Osteoblast (primary cell): Measurements from ENCODE around the gene TARBP1. TPM values are rescaled to one million over a fixed set of nuclear protein-coding genes. Genes with fewer than 3 reads are reported as not detected.
A peak's percentile ranks its signal among the peaks of the same experiment; 100 is the strongest.

ENCODE experiments used
- DNase-seq: peaks from one replicate; pipeline ENCODE4 v3.0.0; 2011; ENCODE audit warnings: low spot score, mixed read lengths; ENCODE audit not compliant: insufficient read length; ENCODE audit errors: missing footprints
- H2AFZ ChIP-seq: 2 replicates; pipeline ENCODE4 v1.6.0; 2011; ENCODE audit warnings: mild to moderate bottlenecking, low read length
- H3K27ac ChIP-seq: 2 replicates; pipeline ENCODE4 v1.5.1; 2011; ENCODE audit warnings: mild to moderate bottlenecking, low read depth, low read length, moderate library complexity
- H3K27me3 ChIP-seq: 2 replicates; pipeline ENCODE4 v1.6.0; 2012; ENCODE audit warnings: mild to moderate bottlenecking, control low read depth, inconsistent platforms, low read length, moderate library complexity; ENCODE audit not compliant: insufficient read depth
- H3K36me3 ChIP-seq: 2 replicates; pipeline ENCODE4 v1.5.1; 2011; ENCODE audit warnings: mild to moderate bottlenecking, low read length, control low read depth, moderate library complexity; ENCODE audit not compliant: insufficient read depth
- H3K4me1 ChIP-seq: 2 replicates; pipeline ENCODE4 v1.5.1; 2011; ENCODE audit warnings: mild to moderate bottlenecking, low read length, control low read depth, moderate library complexity; ENCODE audit not compliant: insufficient read depth
- H3K4me2 ChIP-seq: 2 replicates; pipeline ENCODE4 v1.6.0; 2011; ENCODE audit warnings: mild to moderate bottlenecking, low read length; ENCODE audit not compliant: insufficient read depth
- H3K4me3 ChIP-seq: fragments of 200-600 bp; sonication (generic); 3 replicates; pipeline ENCODE4 v1.5.1; 2012; ENCODE audit warnings: mild to moderate bottlenecking, low read length, inconsistent platforms; ENCODE audit not compliant: insufficient read depth
- H3K79me2 ChIP-seq: 2 replicates; pipeline ENCODE4 v1.6.0; 2012; ENCODE audit warnings: mild to moderate bottlenecking, low read length, control low read depth, inconsistent platforms; ENCODE audit not compliant: insufficient read depth
- H3K9me3 ChIP-seq: 2 replicates; pipeline ENCODE4 v1.5.1; 2011; ENCODE audit warnings: low read depth, low read length, control low read depth
- H4K20me1 ChIP-seq: 2 replicates; pipeline ENCODE4 v1.6.0; 2012; ENCODE audit warnings: mild to moderate bottlenecking, low read length, control low read depth; ENCODE audit not compliant: insufficient read depth
- total RNA-seq: library from RNA; depleted of rRNA; stranded (reverse); fragments of >200 nt; gene quantifications from 2 replicates; pipeline ENCODE4 v1.2.3, GENCODE V29; 2012
- TF ChIP-seq, protein P1 (sequence below): IDR thresholded peaks from 2 replicates; pipeline ENCODE4 v1.5.1; 2011; ENCODE audit warnings: mild to moderate bottlenecking, low read depth, low read length, moderate library complexity; ENCODE audit errors: extremely low read depth

The TARBP1 gene
- total RNA-seq, 1 donor = 29.7 TPM

DNA sequence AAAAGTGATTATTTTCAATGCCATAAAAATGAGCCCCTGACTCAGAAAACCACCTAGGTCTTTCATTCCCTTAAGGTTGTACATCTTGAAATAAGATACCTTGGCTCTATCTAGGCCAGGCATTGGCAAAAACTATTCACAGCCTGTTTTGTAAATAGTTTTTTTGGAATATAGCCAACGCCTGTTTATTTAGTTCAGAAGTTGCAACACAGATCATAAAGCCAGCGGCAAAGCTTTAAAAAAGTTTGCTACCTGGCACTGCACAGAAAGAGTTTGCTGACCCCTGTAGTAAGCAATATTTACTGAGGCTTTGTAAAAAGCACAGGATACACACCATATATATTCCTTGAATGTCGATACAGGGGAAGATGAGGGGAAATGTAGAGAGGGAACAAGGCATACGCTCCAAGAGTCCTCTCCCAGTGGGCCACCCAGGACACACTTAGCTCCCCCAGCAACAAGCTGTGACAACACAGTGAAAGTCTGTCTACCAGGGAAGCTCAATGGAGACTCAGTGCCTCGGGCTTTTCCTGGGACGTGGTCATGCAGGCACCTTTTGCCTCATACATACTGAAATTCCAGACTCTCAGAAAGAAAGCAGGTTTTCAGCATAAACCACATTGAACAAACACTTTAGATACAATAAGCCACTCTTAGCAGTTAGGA, 20.5 kb downstream of the TARBP1 start:
- DNase-seq = no peak
- no peak overlapping the region for H3K4me3 ChIP-seq
- no peak overlapping the region for H3K27ac ChIP-seq
- H4K20me1 ChIP-seq = no peaks in the 10 kb centered on the region
- H3K36me3 ChIP-seq = peaks cover 21% of the 10 kb centered on the region
- H2AFZ ChIP-seq = peak overlapping the region; percentile 57
- no peaks in the 10 kb centered on the region for H3K27me3 ChIP-seq
- no peaks in the 10 kb centered on the region for H3K79me2 ChIP-seq
- H3K9me3 ChIP-seq = no peaks in the 10 kb centered on the region
- no peak overlapping the region for H3K4me2 ChIP-seq
- TF ChIP-seq, protein P1, sequence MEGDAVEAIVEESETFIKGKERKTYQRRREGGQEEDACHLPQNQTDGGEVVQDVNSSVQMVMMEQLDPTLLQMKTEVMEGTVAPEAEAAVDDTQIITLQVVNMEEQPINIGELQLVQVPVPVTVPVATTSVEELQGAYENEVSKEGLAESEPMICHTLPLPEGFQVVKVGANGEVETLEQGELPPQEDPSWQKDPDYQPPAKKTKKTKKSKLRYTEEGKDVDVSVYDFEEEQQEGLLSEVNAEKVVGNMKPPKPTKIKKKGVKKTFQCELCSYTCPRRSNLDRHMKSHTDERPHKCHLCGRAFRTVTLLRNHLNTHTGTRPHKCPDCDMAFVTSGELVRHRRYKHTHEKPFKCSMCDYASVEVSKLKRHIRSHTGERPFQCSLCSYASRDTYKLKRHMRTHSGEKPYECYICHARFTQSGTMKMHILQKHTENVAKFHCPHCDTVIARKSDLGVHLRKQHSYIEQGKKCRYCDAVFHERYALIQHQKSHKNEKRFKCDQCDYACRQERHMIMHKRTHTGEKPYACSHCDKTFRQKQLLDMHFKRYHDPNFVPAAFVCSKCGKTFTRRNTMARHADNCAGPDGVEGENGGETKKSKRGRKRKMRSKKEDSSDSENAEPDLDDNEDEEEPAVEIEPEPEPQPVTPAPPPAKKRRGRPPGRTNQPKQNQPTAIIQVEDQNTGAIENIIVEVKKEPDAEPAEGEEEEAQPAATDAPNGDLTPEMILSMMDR = no peak
- H3K4me1 ChIP-seq = no peaks in the 10 kb centered on the region

GRCh38 chr1:234454926-234455325, 24.1 kb downstream of the TARBP1 start:
- no peaks in the 10 kb centered on the region for H4K20me1 ChIP-seq
- H2AFZ ChIP-seq = no peak overlapping the region
- DNase-seq = no peak
- H3K27me3 ChIP-seq = no peaks in the 10 kb centered on the region
- H3K4me1 ChIP-seq = no peaks in the 10 kb centered on the region
- H3K4me3 ChIP-seq = no peak overlapping the region
- peaks cover 21% of the 10 kb centered on the region for H3K36me3 ChIP-seq
- H3K79me2 ChIP-seq = no peaks in the 10 kb centered on the region
- no peaks in the 10 kb centered on the region for H3K9me3 ChIP-seq
- H3K27ac ChIP-seq = no peak overlapping the region
- TF ChIP-seq, protein P1 = no peak
- H3K4me2 ChIP-seq = no peak overlapping the region

GRCh38 chr1:234452406-234452965, 26.5 kb downstream of the TARBP1 start:
- DNase-seq = no peak
- Histone ChIP-seq H3K4me1 (no peaks in the 10 kb centered on the region), H3K36me3 (peaks cover 23% of the 10 kb centered on the region)

DNA sequence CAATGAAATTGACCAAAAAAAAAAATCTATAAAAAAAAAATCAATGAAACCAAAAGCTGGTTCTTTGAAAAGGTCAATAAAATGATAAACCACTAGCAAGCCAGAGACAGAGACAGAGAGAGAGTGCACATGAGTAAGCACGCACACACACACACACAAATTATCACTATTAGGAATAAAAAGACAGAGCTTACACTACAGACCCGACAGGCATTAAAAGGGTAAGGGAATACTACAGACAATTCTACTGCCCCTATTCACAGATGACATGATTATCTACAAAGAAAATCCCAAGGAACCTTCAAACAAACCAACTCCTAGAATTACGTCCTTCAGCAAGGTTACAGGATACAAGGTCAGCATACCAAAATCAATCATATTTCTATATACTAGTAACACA, 38.6 kb downstream of the TARBP1 start:
- no peak overlapping the region for H2AFZ ChIP-seq
- H3K27me3 ChIP-seq = no peaks in the 10 kb centered on the region
- H3K4me1 ChIP-seq = peaks cover 5% of the 10 kb centered on the region
- DNase-seq = no peak
- no peak overlapping the region for H3K4me2 ChIP-seq
- no peaks in the 10 kb centered on the region for H3K9me3 ChIP-seq
- H3K36me3 ChIP-seq = peaks cover 22% of the 10 kb centered on the region
- H4K20me1 ChIP-seq = no peaks in the 10 kb centered on the region
- H3K79me2 ChIP-seq = peaks cover 5% of the 10 kb centered on the region
- H3K4me3 ChIP-seq = no peak overlapping the region
- no peak overlapping the region for H3K27ac ChIP-seq
- TF ChIP-seq, protein P1 = no peak

More at GRCh38 chr1:234452406-234452965, 26.5 kb downstream of the TARBP1 start:
- no peaks in the 10 kb centered on the region for H3K27me3 ChIP-seq
- no peak overlapping the region for H3K27ac ChIP-seq
- H3K4me3 ChIP-seq = no peak overlapping the region
- TF ChIP-seq, protein P1 = no peak
- no peaks in the 10 kb centered on the region for H3K9me3 ChIP-seq
- H3K4me2 ChIP-seq = no peak overlapping the region
- no peaks in the 10 kb centered on the region for H3K79me2 ChIP-seq
- H4K20me1 ChIP-seq = no peaks in the 10 kb centered on the region
- no peak overlapping the region for H2AFZ ChIP-seq
